ENCODE measurements around the gene GSTM3.

GRCh38 chr1:109750920-109751319 is 10.1 kb upstream of the GSTM3 start:
- no peak for TF ChIP-seq CTCF (IDR thresholded peaks at IDR 0.05; ENCODE audit: low read depth, low read length)
- TF ChIP-seq POLR2A (IDR thresholded peaks at IDR 0.05; ENCODE audit: extremely low read depth, insufficient read length) = no peak
- no peak for TF ChIP-seq MAX (IDR thresholded peaks at IDR 0.05; ENCODE audit: low read depth, low read length)
- TF ChIP-seq MYC (IDR thresholded peaks at IDR 0.05; ENCODE audit: low read depth, low read length) = no peak

Measured in NB4 (cell line).